HUES64 (cell line): ENCODE data around the gene WASHC2A.
"Not testable (repeated sequence)": the region's sequence is repeated elsewhere in the genome, so short reads cannot be mapped to it uniquely, and the experiment has no call there.

Experiments used
- H3K27ac ChIP-seq: 2 replicates; pipeline ENCODE4 v1.7.0; 2013; ENCODE audit warnings: low read depth, low read length, inconsistent platforms
- H3K27me3 ChIP-seq: 2 replicates; pipeline ENCODE4 v1.6.1; 2013; ENCODE audit warnings: mild to moderate bottlenecking, low read length; ENCODE audit not compliant: insufficient read depth
- H3K36me3 ChIP-seq: 2 replicates; pipeline ENCODE4 v1.6.1; 2013; ENCODE audit warnings: mild to moderate bottlenecking, low read length; ENCODE audit not compliant: insufficient read depth
- H3K4me1 ChIP-seq: 2 replicates; pipeline ENCODE4 v1.6.1; 2013; ENCODE audit warnings: mild to moderate bottlenecking, low read length, moderate library complexity; ENCODE audit not compliant: insufficient read depth
- H3K4me3 ChIP-seq: 2 replicates; pipeline ENCODE4 v1.5.1; 2013; ENCODE audit warnings: mild to moderate bottlenecking, low read length, moderate library complexity
- H3K9ac ChIP-seq: 2 replicates; pipeline ENCODE4 v1.6.1; 2013; ENCODE audit warnings: mild to moderate bottlenecking, low read depth, low read length
- H3K9me3 ChIP-seq: 2 replicates; pipeline ENCODE4 v1.6.1; 2013; ENCODE audit warnings: low read depth, low read length; ENCODE audit not compliant: insufficient read depth
- WGBS: fragments of 150-250, 120-280 bp; methylation state at CpG from one replicate; pipeline ENCODE4 v1.1.7; 2013; ENCODE audit warnings: missing lambda C conversion rate; 5-methylcytosine and 5-hydroxymethylcytosine counted together

Gene WASHC2A

GRCh38 chr10:50126765-50127164, 59.0 kb downstream of the WASHC2A start:
- H3K4me3 ChIP-seq, H3K4me1 ChIP-seq, H3K36me3 ChIP-seq, H3K27ac ChIP-seq, H3K9me3 ChIP-seq, H3K9ac ChIP-seq, H3K27me3 ChIP-seq: not testable (repeated sequence)
- no CpG with 5 or more reads among the region's 2 CpGs for WGBS

- H3K27ac ChIP-seq, H3K4me3 ChIP-seq, H3K9me3 ChIP-seq, H3K9ac ChIP-seq, H3K4me1 ChIP-seq, H3K27me3 ChIP-seq: not testable (repeated sequence)
- WGBS, result no CpG with 5 or more reads among the region's 5 CpGs
- H3K36me3 ChIP-seq, result peaks cover 15% of the 10 kb centered on the region; the same call in 1 of the 2 replicates
Observed at GRCh38 chr10:50127770-50128292, 60.1 kb downstream of the WASHC2A start.

GRCh38 chr10:50131245-50131965, 63.7 kb downstream of the WASHC2A start:
- H3K27me3 ChIP-seq, H3K9me3 ChIP-seq, H3K27ac ChIP-seq, H3K4me3 ChIP-seq, H3K9ac ChIP-seq, H3K4me1 ChIP-seq: not testable (repeated sequence)
- WGBS, result 94% methylated on average over 5 of the region's 8 CpGs
- H3K36me3 ChIP-seq, result peaks cover 12% of the 10 kb centered on the region; the same call in 1 of the 2 replicates

GRCh38 chr10:50132322-50132721, 64.6 kb downstream of the WASHC2A start:
- not testable (repeated sequence) for H3K9me3 ChIP-seq

GRCh38 chr10:50132841-50133240, 65.1 kb downstream of the WASHC2A start:
- not testable (repeated sequence) for H3K27ac ChIP-seq, H3K9ac ChIP-seq, H3K4me1 ChIP-seq, H3K9me3 ChIP-seq, H3K4me3 ChIP-seq, H3K27me3 ChIP-seq
- H3K36me3 ChIP-seq, result peaks cover 12% of the 10 kb centered on the region; the same call in 1 of the 2 replicates
- WGBS, result no CpG with 5 or more reads among the region's 3 CpGs

More at GRCh38 chr10:50132322-50132721, 64.6 kb downstream of the WASHC2A start:
- not testable (repeated sequence) for H3K27me3 ChIP-seq, H3K27ac ChIP-seq, H3K4me3 ChIP-seq, H3K9ac ChIP-seq, H3K4me1 ChIP-seq
- peaks cover 12% of the 10 kb centered on the region; the same call in 1 of the 2 replicates for H3K36me3 ChIP-seq
- 95% methylated on average over 5 of the region's 6 CpGs for WGBS

GRCh38 chr10:50143512-50144174, 75.9 kb downstream of the WASHC2A start:
- not testable (repeated sequence) for H3K4me3 ChIP-seq, H3K27ac ChIP-seq, H3K27me3 ChIP-seq, H3K9ac ChIP-seq, H3K4me1 ChIP-seq, H3K36me3 ChIP-seq, H3K9me3 ChIP-seq
- 90% methylated on average over 6 of the region's 10 CpGs for WGBS

- H3K36me3 ChIP-seq, H3K27me3 ChIP-seq, H3K9me3 ChIP-seq, H3K4me1 ChIP-seq, H3K9ac ChIP-seq, H3K4me3 ChIP-seq, H3K27ac ChIP-seq: not testable (repeated sequence)
- WGBS, result no CpG with 5 or more reads among the region's 1 CpG
Observed at GRCh38 chr10:50145575-50145974, 77.8 kb downstream of the WASHC2A start.

GRCh38 chr10:50152792-50153272, 85.1 kb downstream of the WASHC2A start:
- Histone ChIP-seq H3K36me3 (no peaks in the 10 kb centered on the region), H3K4me1 (no peaks in the 10 kb centered on the region), H3K9ac (peak overlapping the region; percentile 52; the same call in 1 of the 2 replicates), H3K27me3 (peaks cover 10% of the 10 kb centered on the region), H3K9me3 (no peaks in the 10 kb centered on the region), H3K4me3 (peak overlapping the region; percentile 44), H3K27ac (no peak overlapping the region)
- WGBS, result 28% methylated on average over 34 of the region's 34 CpGs

GRCh38 chr10:50157868-50158267, 90.1 kb downstream of the WASHC2A start:
- H3K4me1 ChIP-seq, H3K27me3 ChIP-seq, H3K9ac ChIP-seq, H3K4me3 ChIP-seq, H3K27ac ChIP-seq, H3K9me3 ChIP-seq, H3K36me3 ChIP-seq: not testable (repeated sequence)

- 95% methylated on average over 2 of the region's 2 CpGs for WGBS
- H3K36me3 ChIP-seq, H3K4me1 ChIP-seq, H3K9me3 ChIP-seq, H3K27ac ChIP-seq, H3K9ac ChIP-seq, H3K4me3 ChIP-seq, H3K27me3 ChIP-seq: not testable (repeated sequence)
Observed at GRCh38 chr10:50159856-50160255, 92.1 kb downstream of the WASHC2A start.

GRCh38 chr10:50165038-50165437, 97.3 kb downstream of the WASHC2A start:
- 94% methylated on average over 2 of the region's 2 CpGs for WGBS
- H3K4me3 ChIP-seq, H3K27ac ChIP-seq, H3K36me3 ChIP-seq, H3K9ac ChIP-seq, H3K9me3 ChIP-seq, H3K27me3 ChIP-seq, H3K4me1 ChIP-seq: not testable (repeated sequence)
